Mucosa of descending colon (tissue), 3 donors: ENCODE results near the gene RNASE7. TPM values are rescaled to one million over a fixed set of nuclear protein-coding genes. Genes with fewer than 3 reads are reported as not detected.
A peak's percentile ranks its signal among the peaks of the same experiment; 100 is the strongest.

Source experiments
- ATAC-seq: fragments of 200-7000 bp; cut with Tn5 transposase; one replicate; pipeline ENCODE4 v1.9.1; 2020; ENCODE audit warnings: mild to moderate bottlenecking, moderate library complexity
- DNase-seq, 3 donors: peaks; one replicate each; pipeline ENCODE4 v3.0.0-alpha.2; 2020
- H3K36me3 ChIP-seq: fragments of 200-600 bp; one replicate; pipeline ENCODE4 v1.8.0; 2021; ENCODE audit warnings: low read depth, mild to moderate bottlenecking
- H3K4me1 ChIP-seq: fragments of 200-600 bp; one replicate; pipeline ENCODE4 v1.8.0; 2021; ENCODE audit warnings: low read depth, mild to moderate bottlenecking
- H3K4me3 ChIP-seq: fragments of 200-600 bp; one replicate; pipeline ENCODE4 v1.8.0; 2021; ENCODE audit warnings: mild to moderate bottlenecking
- H3K9me3 ChIP-seq: fragments of 200-600 bp; one replicate; pipeline ENCODE4 v1.8.0; 2021; ENCODE audit warnings: mild to moderate bottlenecking
- CTCF ChIP-seq: fragments of 200-600 bp; IDR thresholded peaks from one replicate; pipeline ENCODE4 v1.8.0; 2022; ENCODE audit warnings: antibody characterized with exemption, mild to moderate bottlenecking
- intact Hi-C, 2 donors: fragments of 100-400 bp; cut with DNase I in 1 of 2; cut with micrococcal nuclease in 1 of 2; formaldehyde crosslinking; loops; one replicate each; pipeline versions ENCODE4 v1.11.0 to v1.11.1; 2022; cut with DNase I, micrococcal nuclease
- total RNA-seq, 3 donors: library from RNA; stranded (reverse); fragmentation: NEBNext Ultra II Directional in 2 of 3; extraction: Animal tissue kit (Norgen Biotek cat#: 25700) in 2 of 3; gene quantifications; one replicate each; pipeline versions ENCODE4 v1.2.1 to v1.2.4, GENCODE V29; 2021 to 2023
- donor health status: DM: no; HTN: no; CAD: no; lungs with moderate emphysema.
- donor health status: DM: no; HTN: no; CAD: no.
- donor health status: DM: no; HTN: yes; CAD: no.

The RNASE7 gene
- total RNA-seq, 3 donors from 2014 or later: 0.19 to 0.32 TPM; not detected in 1

GRCh38 chr14:21049271-21049673 lies 7.1 kb downstream of the RNASE7 start:
- no peaks in the 10 kb centered on the region for H3K36me3 ChIP-seq
- DNase-seq: no peak
- H3K9me3 ChIP-seq: no peaks in the 10 kb centered on the region
- ATAC-seq: no peak
- H3K4me1 ChIP-seq: peaks cover 10% of the 10 kb centered on the region
- intact Hi-C loops: no loop called here
- no peak overlapping the region for H3K4me3 ChIP-seq
- TF ChIP-seq CTCF: no peak

GRCh38 chr14:21050597-21050996 lies 8.4 kb downstream of the RNASE7 start:
- H3K36me3 ChIP-seq: no peaks in the 10 kb centered on the region
- DNase-seq (no peak), ATAC-seq (no peak)
- H3K9me3 ChIP-seq: no peaks in the 10 kb centered on the region
- no peak overlapping the region for H3K4me3 ChIP-seq
- no peak for TF ChIP-seq CTCF
- intact Hi-C loops: no loop called here
- peaks cover 19% of the 10 kb centered on the region for H3K4me1 ChIP-seq

GRCh38 chr14:21053184-21054122 lies 11.3 kb downstream of the RNASE7 start:
- H3K4me1 ChIP-seq: peaks cover 28% of the 10 kb centered on the region
- no peaks in the 10 kb centered on the region for H3K9me3 ChIP-seq
- intact Hi-C loops: no loop called here
- H3K36me3 ChIP-seq: no peaks in the 10 kb centered on the region
- no peak for TF ChIP-seq CTCF
- H3K4me3 ChIP-seq: no peak overlapping the region
- ATAC-seq (no peak), DNase-seq (no peak)

- peak; percentile 80 for ATAC-seq
These were observed 12.1 kb downstream of the RNASE7 start for GRCh38 chr14:21054123-21054767.

GRCh38 chr14:21054768-21055145 lies 12.6 kb downstream of the RNASE7 start:
- ATAC-seq (no peak), DNase-seq (no peak)
- Histone ChIP-seq H3K36me3 (no peaks in the 10 kb centered on the region), H3K4me1 (peaks cover 28% of the 10 kb centered on the region), H3K9me3 (no peaks in the 10 kb centered on the region), H3K4me3 (no peak overlapping the region)
- intact Hi-C loops: no loop called here
- no peak for TF ChIP-seq CTCF

More at GRCh38 chr14:21054123-21054767, 12.1 kb downstream of the RNASE7 start:
- H3K4me3 ChIP-seq: no peak overlapping the region
- intact Hi-C loops: no loop called here
- H3K9me3 ChIP-seq: no peaks in the 10 kb centered on the region
- TF ChIP-seq CTCF: no peak
- no peaks in the 10 kb centered on the region for H3K36me3 ChIP-seq
- H3K4me1 ChIP-seq: peaks cover 28% of the 10 kb centered on the region
- DNase-seq: peak in 2 of 3 donors; percentile 46 to 68
